ENCODE data around the gene ANK2.

ANK2 gene

GRCh38 chr4:113294908-113295307, 245.5 kb downstream of the ANK2 start:
- H3K79me2 ChIP-seq (ENCODE audit: insufficient read depth, low read length), result no peaks in the 10 kb centered on the region
- no peak overlapping the region for H3K27ac ChIP-seq (ENCODE audit: low read length)
- H3K36me3 ChIP-seq (ENCODE audit: insufficient read depth, low read length), result no peaks in the 10 kb centered on the region
- H3K9me3 ChIP-seq (ENCODE audit: insufficient read depth, low read length, severe bottlenecking), result no peaks in the 10 kb centered on the region
- H3K4me3 ChIP-seq (ENCODE audit: low read depth in 1 of 2, low read length in 2 of 2), result no peak overlapping the region
- no peak overlapping the region for H3K4me2 ChIP-seq (ENCODE audit: insufficient read depth, low read length)
- no peak for DNase-seq
- H3K9ac ChIP-seq (ENCODE audit: low read depth, low read length), result no peak overlapping the region
- no peaks in the 10 kb centered on the region for H3K27me3 ChIP-seq (ENCODE audit: insufficient read depth, low read length, poor library complexity)
- H2AFZ ChIP-seq (ENCODE audit: low read depth, low read length), result no peak overlapping the region
- no peaks in the 10 kb centered on the region for H3K4me1 ChIP-seq (ENCODE audit: insufficient read depth, low read length)
- TF ChIP-seq CTCF (IDR thresholded peaks at IDR 0.05; ENCODE audit: borderline replicate concordance, extremely low read depth, low read length, poor library complexity, severe bottlenecking) (no peak), EZH2 (IDR thresholded peaks at IDR 0.05; ENCODE audit: borderline replicate concordance, low read depth, low read length, severe bottlenecking) (no peak)
- no peak for ATAC-seq (ENCODE audit: insufficient read depth, low read depth)
- H4K20me1 ChIP-seq (ENCODE audit: insufficient read depth, low read length), result no peaks in the 10 kb centered on the region

- DNase-seq (no peak), ATAC-seq (ENCODE audit: insufficient read depth, low read depth) (no peak)
- no peak overlapping the region for H3K27ac ChIP-seq (ENCODE audit: low read length)
- TF ChIP-seq CTCF (IDR thresholded peaks at IDR 0.05; ENCODE audit: borderline replicate concordance, extremely low read depth, low read length, poor library complexity, severe bottlenecking) (no peak), EZH2 (IDR thresholded peaks at IDR 0.05; ENCODE audit: borderline replicate concordance, low read depth, low read length, severe bottlenecking) (no peak)
- no peak overlapping the region for H2AFZ ChIP-seq (ENCODE audit: low read depth, low read length)
- no peaks in the 10 kb centered on the region for H3K79me2 ChIP-seq (ENCODE audit: insufficient read depth, low read length)
- H3K4me1 ChIP-seq (ENCODE audit: insufficient read depth, low read length), result no peaks in the 10 kb centered on the region
- H4K20me1 ChIP-seq (ENCODE audit: insufficient read depth, low read length), result no peaks in the 10 kb centered on the region
- H3K9me3 ChIP-seq (ENCODE audit: insufficient read depth, low read length, severe bottlenecking), result no peaks in the 10 kb centered on the region
- H3K4me3 ChIP-seq (ENCODE audit: low read depth in 1 of 2, low read length in 2 of 2), result no peak overlapping the region
- H3K27me3 ChIP-seq (ENCODE audit: insufficient read depth, low read length, poor library complexity), result no peaks in the 10 kb centered on the region
- no peaks in the 10 kb centered on the region for H3K36me3 ChIP-seq (ENCODE audit: insufficient read depth, low read length)
- H3K4me2 ChIP-seq (ENCODE audit: insufficient read depth, low read length), result no peak overlapping the region
- no peak overlapping the region for H3K9ac ChIP-seq (ENCODE audit: low read depth, low read length)
Measured at GRCh38 chr4:113300471-113300928, 251.0 kb downstream of the ANK2 start.

GRCh38 chr4:113302051-113302450, 252.6 kb downstream of the ANK2 start:
- Histone ChIP-seq H4K20me1 (ENCODE audit: insufficient read depth, low read length) (no peaks in the 10 kb centered on the region), H2AFZ (ENCODE audit: low read depth, low read length) (no peak overlapping the region), H3K9ac (ENCODE audit: low read depth, low read length) (no peak overlapping the region), H3K9me3 (ENCODE audit: insufficient read depth, low read length, severe bottlenecking) (no peaks in the 10 kb centered on the region), H3K27ac (ENCODE audit: low read length) (no peak overlapping the region), H3K4me3 (ENCODE audit: low read depth in 1 of 2, low read length in 2 of 2) (no peak overlapping the region), H3K79me2 (ENCODE audit: insufficient read depth, low read length) (no peaks in the 10 kb centered on the region), H3K4me2 (ENCODE audit: insufficient read depth, low read length) (no peak overlapping the region), H3K36me3 (ENCODE audit: insufficient read depth, low read length) (no peaks in the 10 kb centered on the region), H3K4me1 (ENCODE audit: insufficient read depth, low read length) (no peaks in the 10 kb centered on the region), H3K27me3 (ENCODE audit: insufficient read depth, low read length, poor library complexity) (no peaks in the 10 kb centered on the region)
- TF ChIP-seq CTCF (IDR thresholded peaks at IDR 0.05; ENCODE audit: borderline replicate concordance, extremely low read depth, low read length, poor library complexity, severe bottlenecking), result no peak
- TF ChIP-seq EZH2 (IDR thresholded peaks at IDR 0.05; ENCODE audit: borderline replicate concordance, low read depth, low read length, severe bottlenecking), result no peak
- ATAC-seq (ENCODE audit: insufficient read depth, low read depth), result no peak
- DNase-seq, result no peak

GRCh38 chr4:113303315-113303714, 253.9 kb downstream of the ANK2 start:
- Histone ChIP-seq H3K36me3 (ENCODE audit: insufficient read depth, low read length) (no peaks in the 10 kb centered on the region), H3K4me2 (ENCODE audit: insufficient read depth, low read length) (no peak overlapping the region), H3K79me2 (ENCODE audit: insufficient read depth, low read length) (no peaks in the 10 kb centered on the region), H3K4me3 (ENCODE audit: low read depth in 1 of 2, low read length in 2 of 2) (no peak overlapping the region), H3K27ac (ENCODE audit: low read length) (no peak overlapping the region), H3K9ac (ENCODE audit: low read depth, low read length) (no peak overlapping the region), H4K20me1 (ENCODE audit: insufficient read depth, low read length) (no peaks in the 10 kb centered on the region), H3K9me3 (ENCODE audit: insufficient read depth, low read length, severe bottlenecking) (no peaks in the 10 kb centered on the region), H3K27me3 (ENCODE audit: insufficient read depth, low read length, poor library complexity) (no peaks in the 10 kb centered on the region), H3K4me1 (ENCODE audit: insufficient read depth, low read length) (no peaks in the 10 kb centered on the region), H2AFZ (ENCODE audit: low read depth, low read length) (no peak overlapping the region)
- TF ChIP-seq CTCF (IDR thresholded peaks at IDR 0.05; ENCODE audit: borderline replicate concordance, extremely low read depth, low read length, poor library complexity, severe bottlenecking) (no peak), EZH2 (IDR thresholded peaks at IDR 0.05; ENCODE audit: borderline replicate concordance, low read depth, low read length, severe bottlenecking) (no peak)
- no peak for DNase-seq
- no peak for ATAC-seq (ENCODE audit: insufficient read depth, low read depth)
